ENCODE measurements around the gene PTS.

GRCh38 chr11:112206071-112206470 is 20.2 kb upstream of the PTS start:
- TF ChIP-seq POLR2AphosphoS5 (IDR thresholded peaks at IDR 0.05; ENCODE audit: borderline replicate concordance, low read depth, low read length) = no peak
- TF ChIP-seq EZH2 (IDR thresholded peaks at IDR 0.05) = no peak

Data from SK-N-MC (cell line).